HG02623 (cell line): ENCODE measurements around the gene NKX2-8.

Experiments
- ATAC-seq: cut with Tn5 transposase; IDR thresholded peaks from one replicate; pipeline ENCODE4 v1.9.1; 2021; ENCODE audit warnings: moderate library complexity; ENCODE audit not compliant: unreplicated experiment

NKX2-8 gene

DNA sequence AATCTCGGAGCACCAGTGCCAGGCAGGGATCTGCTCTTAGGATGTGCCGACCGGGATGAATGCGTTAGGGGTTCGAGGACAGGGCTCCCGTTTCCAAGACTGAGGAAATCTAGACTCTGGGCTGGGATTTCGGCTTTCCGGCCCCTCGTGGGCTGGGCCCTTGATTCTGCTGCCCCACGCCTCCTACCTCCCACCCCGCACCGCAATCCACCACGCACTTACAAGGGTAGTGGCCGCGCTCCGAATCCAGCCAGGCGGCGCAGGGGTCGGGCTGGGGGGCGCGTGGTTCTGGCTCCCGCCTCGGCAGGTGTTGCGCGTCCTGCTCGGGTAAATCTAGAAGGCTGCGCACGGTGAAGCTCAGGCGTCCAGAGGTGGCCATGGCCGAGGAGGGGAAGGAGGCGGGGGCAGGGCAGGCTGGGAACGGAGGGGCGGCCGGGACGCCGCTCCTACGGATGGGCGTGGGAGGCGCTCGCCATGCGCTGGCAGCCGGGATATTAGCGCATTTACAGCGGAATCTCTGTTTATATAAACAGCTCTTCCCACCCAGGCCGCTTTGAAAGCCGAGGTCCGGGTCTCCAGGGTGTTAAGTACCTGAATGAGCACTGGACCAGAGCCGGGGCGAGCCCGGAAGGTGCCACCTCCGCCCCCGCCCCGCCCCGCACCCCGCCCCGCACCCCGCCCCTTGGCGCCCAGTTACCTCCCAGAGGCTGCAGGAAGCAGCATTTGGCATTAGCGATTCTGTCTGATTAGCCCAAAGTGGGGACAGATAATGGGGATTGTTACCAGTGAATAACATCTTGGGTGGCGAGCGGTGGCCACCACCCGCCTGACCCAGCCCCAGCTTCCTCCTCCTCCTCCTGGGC is at the start of gene NKX2-8:
Gene NKX2-8 (minus strand): TSS at position 604 of the 863 bp plus-strand sequence. CDS start 225 bp downstream, at position 379.
- ATAC-seq = no peak

DNA sequence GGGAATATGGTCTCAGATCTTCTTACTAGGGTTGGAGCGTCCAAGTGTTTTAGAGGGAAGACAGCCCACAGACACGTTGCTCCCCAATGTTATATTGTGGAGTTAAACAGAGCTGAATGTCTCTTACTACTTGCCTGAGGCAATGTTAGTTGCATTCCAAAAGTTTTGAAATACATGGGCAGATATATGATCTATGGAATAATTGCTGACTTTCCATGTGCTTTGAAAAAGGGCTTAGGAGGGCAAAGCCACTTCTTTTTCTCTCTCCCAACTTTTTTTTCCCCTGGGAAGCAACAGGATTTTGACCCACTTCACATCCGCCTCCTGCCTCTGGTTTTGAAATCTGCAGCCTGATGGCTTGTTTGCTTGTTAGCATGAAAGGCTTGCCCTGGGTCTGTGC is 45.6 kb upstream of the NKX2-8 start:
- no peak for ATAC-seq

DNA sequence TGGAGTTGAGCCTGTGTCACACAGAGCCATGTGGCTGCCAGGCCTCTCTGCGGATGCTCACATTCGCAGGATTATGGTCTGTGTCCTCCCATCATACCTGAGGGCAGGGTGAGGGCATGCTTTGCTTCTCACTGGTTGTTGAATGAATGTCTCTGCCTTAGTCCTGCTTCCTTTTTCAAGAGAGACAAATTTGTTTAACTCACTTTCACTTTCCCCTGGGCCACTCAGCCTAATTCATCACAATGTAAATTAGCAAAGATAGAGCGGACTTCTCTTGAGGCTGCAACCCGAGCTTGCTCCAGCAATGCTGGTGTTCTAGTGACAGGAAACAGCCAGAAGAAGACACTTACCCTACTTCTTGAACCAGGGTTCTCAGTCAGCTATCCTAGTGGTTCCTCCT is 43.7 kb upstream of the NKX2-8 start:
- ATAC-seq = no peak

DNA sequence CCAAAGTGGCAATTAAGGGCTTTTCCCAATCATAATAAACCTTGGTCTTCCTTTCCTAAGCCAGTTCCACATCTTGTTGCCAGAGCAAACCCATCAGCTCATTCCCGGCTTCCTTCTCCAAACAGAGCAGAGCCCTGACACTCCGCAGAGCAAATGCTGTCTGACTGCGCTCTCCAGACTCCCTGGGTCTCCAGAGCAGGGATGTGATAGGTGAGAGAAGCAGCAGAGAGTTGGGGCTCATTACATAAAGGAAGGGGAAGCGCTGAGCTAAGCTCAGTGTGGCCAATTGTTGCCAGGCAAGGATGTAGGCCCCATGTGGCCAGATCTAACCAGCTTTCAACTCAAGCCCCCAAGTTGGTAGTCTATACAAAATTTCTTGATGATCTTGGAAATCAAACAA is 43.0 kb upstream of the NKX2-8 start:
- no peak for ATAC-seq

DNA sequence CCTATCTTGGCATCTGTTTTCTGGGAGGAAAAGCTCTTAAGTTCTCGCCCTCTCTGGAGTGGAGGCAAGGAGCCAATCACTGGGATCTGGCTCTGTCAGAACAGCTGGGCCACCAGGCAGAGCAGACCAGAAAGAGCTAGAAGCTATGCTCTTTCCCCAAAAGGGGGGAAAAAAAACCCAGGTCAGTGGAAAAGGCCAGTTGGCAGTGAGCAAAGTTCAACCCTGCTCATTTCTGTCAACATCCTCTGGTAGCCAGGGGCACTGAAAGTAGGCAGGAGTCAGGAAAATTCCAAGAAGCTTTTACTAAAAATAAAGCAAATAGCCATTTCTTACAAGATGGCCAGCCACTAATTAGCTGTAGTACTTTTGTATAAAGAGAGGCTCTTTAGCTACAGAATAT is 42.6 kb upstream of the NKX2-8 start:
- ATAC-seq = no peak

DNA sequence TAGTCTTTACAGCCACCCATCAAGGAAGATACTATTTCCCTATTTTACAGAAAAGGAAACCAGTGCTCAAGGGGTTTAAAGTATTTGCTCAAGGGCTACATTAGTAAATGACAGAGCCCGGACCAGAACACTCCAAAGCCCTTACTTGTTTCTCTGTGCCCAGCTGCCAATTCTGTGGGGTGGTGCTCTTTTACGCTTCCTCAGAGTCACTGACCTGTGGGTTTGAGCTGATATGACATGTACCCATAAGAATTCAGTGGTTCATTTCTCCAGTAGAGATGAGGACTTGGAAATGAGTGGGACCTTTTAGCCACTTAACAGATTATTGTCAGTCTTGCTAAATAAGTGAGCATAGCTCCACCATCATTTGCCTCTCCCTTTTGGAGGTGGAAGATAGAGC is 37.4 kb upstream of the NKX2-8 start:
- ATAC-seq = no peak

DNA sequence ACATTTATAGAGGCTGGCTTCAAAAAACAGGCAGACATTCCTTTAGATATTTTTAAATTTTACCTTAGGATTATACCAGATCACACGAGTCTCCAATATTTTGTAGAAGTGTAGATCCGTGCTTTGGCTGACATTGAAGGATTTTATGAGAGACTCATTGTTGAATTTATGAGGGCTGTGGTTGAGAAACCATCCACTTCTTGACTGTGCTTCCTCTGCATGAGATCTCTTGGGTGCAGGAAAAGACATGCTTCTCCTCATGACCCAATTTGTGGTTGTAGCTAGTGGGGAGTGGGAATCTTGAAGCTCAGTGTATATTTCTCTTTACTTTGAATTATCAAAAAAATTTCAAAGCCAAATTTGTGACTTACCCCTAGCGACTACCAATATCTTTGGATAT is 36.7 kb upstream of the NKX2-8 start:
- no peak for ATAC-seq

DNA sequence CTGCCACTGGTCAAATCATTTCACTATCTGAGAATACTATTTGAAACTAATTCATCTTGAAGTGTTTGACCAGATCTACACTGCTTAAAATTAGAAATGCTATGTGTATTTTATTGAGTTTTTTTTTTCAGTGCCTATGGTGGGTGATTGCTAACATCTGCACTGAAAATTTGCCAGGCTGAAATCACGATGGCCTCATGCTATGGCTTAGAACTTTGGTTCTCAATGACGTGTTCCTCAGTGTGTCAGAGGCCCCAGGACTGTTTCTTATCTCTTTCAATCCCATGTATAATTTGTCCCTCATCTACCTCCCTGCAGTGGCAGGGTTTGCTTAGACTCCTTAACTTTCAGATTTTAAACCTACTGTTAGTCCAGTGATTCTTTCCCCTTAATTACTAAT is 36.2 kb upstream of the NKX2-8 start:
- ATAC-seq = no peak

DNA sequence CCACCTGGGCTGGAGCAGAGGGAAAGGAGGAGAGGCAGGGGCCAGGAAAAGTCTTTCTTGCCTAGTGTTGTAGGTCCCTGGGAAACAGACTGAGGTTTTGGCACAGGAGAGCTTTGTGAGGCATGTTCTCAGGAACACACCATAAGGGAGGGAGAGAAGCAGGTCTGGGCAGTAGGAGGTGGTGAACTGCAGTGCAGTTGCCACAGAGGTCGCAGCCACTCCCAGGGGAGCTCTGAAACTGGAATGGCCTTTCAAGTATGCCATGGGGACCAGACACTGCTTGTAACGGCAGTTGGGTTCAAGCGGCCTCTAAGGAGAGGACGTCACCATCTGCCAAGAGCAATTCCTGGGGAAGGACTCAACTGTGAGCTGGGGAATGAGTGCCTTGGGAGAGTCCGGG is 35.4 kb upstream of the NKX2-8 start:
- ATAC-seq = no peak

DNA sequence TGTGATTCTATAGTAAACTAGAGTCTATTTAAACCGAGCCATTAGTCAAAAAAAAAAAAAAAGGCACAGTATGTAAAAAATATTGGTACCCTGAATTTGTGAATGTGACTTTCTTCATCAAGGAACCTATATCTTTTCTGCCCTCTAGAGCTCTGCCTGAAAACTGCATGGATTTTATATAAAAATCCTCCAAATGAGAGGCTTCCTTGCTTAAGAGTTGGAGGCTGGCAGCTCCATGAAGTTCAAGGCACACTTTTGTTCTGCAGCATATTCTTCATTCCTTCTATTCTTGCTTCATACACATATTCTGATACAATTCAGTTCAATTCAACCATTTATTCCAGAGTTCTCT is 23.1 kb upstream of the NKX2-8 start:
- ATAC-seq = no peak

DNA sequence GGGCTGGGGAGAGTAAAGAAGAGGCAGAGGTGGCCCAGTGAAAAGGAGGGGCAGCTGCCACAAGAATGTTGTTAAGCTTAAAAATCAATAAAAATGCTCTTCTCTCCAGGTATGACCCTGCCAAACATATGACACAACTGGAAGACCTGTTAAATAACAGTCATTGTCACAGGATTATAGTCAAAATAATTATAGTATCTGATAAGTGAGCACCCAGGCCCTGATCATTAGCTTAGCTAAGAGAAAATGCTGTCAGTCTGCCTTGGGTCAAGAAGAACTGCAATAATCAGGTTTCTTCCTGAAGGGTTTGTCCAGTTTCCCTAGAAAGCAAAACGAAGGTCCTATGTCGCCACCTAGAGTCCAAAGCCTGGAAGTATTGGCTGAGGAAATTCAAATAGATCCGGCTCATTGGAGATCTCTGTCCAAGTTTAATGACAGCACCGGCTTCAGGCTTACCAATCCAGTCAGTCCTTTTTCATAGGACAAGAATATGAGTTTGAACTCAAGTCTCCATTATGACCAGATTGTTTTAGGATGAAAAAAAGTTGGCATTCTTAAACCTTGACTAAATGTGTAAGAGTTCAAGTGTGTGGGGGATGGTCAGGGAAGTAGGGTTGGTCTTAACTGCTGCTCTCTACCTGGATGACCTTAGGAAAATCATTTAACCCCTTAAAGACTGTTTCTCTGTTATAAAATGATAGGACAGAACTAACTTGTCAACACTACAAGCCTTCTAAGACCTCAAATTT is 22.5 kb upstream of the NKX2-8 start:
- ATAC-seq = peak; percentile 82

DNA sequence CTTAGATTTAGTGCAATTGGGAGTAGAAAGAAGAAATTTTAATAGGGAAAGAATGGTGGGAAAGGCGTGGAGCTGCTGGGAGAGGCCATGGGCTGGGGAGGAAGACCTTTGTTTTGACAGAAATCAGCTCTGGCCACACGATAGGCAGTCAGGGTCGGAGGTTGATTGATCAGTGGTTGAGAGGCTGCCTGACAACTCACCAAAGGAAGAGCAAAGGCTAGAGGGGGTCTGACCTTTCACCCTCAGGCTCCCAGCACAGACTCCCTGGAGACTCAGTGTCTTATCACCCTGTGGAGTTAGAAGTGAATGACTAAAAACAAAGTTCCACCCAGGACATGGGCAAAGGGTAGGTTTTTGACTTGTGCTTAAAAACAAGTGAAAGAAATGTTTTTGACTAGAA is 18.0 kb upstream of the NKX2-8 start:
- no peak for ATAC-seq

DNA sequence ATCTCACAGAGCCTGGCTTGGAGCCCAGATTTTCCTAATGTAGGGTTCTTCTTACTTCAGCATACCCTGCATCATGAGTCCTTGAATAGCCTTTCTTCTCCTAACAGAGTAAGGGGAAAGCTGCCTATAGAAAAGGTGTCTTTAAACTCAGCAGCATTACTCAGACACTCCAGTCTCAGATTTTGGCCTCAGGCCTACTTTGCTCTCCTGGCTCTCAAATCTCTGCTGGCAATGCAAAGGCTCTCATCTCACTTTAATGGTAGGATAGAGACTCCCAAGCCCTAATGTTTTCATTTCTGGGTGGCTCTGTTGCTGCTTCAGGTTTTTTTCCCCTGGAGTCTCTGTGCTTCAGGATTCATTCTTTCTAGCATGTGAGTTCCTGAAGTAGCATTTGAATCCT is 9.1 kb upstream of the NKX2-8 start:
- ATAC-seq = no peak

DNA sequence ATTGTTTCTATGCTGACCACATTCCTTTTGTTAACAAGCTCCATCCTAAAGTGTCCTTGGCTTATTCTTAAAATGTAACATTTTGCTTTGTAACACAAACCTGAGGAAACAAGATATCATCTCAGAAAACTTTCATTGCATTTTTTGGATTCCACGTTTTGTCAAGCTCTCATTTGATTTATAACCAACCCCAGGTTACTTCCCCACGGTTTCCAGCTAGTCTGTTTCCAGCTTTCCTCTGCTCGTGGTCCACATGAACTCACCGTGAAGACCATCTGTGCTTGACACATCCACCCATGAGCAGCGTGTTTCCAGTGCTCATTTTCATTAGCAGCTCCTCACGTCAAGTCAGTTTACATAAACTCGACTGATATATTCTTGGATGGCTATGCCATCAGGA is 6.4 kb upstream of the NKX2-8 start:
- no peak for ATAC-seq

DNA sequence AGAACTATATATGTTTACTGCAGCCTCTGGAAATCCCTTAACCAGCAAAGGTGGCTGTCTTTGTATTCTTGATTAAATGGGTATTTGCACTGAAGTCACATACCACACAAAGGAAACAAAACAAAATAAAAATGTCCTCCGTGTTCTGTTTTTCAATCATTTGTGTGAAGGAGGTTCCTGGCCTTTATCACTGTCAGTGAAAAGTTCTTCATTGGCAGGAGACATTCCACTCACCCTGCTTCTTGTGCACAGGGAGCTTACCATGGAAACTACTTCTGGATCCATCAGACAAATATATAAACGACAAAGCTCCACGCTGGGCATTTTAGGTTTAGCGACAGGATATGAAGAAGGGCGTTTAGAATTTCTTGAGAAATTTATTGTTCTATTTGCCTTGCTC is 5.7 kb upstream of the NKX2-8 start:
- ATAC-seq = no peak

DNA sequence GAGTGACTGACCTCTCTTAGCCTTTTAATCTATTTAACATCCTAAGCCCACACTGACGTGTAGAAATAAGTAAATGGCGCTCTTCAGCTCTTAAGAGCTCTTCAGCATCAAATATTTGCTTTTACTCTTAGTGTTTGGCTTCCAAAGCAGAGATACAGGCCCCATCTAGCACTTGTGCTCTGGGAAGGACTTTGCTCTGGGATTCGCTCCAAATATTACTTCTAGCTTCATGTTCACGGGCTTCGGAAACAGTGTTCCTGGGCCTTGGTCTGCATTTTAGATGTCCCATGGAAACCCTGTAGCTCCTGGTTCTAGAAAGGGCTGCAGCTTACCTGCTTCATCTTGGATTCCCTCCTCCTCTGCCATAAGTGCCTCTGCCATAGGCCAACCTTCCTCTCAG is 2.7 kb upstream of the NKX2-8 start:
- ATAC-seq = no peak

DNA sequence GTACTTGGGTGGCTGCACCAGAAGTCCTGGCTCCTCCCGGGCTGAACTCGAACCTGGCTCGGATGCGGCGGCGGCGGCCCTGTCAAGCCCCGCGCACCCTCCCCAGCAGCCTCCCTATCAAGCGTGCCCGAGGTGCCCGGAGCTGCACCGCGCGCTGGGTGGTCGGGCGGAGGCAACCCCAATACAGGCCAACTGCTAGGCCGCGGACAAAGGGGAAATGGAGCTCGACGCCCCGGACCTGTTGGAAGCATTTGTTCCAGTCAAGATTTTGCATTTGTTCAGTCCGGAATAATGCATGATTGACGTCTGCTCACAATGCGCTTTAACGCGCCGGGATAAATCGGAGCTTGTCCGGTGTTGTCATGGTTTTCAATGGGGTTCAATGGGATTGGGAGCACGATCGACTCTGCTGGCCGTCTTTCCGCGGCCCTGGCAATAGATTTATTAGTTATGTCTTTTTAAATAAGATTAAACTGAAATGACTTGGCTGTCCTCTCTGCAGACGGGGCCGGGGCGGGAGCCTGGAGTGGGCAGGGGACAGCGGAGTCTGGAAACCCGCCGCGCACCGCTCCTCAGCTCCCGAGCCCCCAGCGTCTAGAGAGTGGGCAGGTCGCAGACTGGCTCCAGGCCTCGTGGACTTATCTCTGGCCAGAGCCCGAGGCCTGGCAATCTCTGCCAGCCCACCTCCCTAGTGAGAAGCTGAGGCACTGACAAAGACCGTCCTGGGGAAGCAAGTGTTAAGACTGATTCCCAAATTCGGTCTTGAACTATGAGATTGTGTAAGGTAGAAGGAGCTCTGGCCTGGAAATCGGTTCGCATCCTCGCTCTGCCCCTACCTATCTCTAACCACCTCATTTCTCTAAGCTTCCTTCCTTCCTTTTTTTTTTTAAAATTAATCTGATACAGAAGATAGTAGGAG is 1.7 kb upstream of the NKX2-8 start:
- no peak for ATAC-seq

DNA sequence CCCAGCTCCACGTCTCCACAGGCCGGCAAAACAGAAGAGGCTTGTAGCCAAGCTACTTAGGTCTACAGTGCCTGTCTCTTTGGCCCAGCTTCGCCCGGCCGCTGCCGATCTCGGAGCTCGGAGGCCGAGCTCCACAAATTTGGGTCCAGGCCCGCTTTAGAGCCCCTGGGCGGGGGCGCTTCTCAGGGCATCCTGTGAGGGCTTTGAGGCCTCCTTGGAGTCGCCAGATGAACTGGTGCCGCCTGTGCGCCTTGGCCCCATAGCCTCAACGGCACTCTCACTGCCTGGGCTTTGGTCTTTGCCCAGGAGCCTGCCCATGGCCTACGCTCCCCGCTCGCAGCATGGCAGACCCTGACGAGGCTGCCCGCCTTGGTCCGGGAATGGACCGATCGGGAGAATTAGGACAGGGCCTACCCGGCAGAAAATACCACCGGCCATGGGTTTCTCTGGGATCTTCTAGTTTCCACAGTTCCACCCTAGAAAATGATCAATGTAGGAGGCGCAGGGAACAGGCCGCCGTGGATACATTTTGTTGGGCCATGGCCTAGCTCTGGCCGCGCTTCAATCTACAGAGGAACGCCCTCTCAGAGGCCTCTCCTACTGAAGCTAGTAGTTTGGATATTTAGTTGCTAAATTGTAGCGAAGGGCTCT is 953 bp upstream of the NKX2-8 start:
- no peak for ATAC-seq

DNA sequence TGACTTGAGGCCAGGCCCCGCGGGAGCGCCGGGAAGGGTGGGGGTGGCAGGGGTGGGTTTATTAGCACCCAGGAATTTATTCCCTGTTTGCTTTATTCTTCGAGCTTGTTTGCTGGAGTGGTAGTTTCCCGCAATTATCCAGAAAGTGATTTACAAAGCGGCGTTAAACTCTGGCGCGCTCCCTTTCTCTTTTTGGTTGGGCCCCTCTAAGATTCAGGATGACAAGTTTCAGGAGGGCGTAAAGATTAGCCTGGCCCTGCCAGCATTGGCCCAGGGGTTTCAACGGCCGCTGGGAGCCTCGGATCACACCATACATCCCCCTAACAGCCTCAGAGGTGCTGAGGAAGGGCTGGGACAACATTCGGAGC is 444 bp upstream of the NKX2-8 start:
- no peak for ATAC-seq

DNA sequence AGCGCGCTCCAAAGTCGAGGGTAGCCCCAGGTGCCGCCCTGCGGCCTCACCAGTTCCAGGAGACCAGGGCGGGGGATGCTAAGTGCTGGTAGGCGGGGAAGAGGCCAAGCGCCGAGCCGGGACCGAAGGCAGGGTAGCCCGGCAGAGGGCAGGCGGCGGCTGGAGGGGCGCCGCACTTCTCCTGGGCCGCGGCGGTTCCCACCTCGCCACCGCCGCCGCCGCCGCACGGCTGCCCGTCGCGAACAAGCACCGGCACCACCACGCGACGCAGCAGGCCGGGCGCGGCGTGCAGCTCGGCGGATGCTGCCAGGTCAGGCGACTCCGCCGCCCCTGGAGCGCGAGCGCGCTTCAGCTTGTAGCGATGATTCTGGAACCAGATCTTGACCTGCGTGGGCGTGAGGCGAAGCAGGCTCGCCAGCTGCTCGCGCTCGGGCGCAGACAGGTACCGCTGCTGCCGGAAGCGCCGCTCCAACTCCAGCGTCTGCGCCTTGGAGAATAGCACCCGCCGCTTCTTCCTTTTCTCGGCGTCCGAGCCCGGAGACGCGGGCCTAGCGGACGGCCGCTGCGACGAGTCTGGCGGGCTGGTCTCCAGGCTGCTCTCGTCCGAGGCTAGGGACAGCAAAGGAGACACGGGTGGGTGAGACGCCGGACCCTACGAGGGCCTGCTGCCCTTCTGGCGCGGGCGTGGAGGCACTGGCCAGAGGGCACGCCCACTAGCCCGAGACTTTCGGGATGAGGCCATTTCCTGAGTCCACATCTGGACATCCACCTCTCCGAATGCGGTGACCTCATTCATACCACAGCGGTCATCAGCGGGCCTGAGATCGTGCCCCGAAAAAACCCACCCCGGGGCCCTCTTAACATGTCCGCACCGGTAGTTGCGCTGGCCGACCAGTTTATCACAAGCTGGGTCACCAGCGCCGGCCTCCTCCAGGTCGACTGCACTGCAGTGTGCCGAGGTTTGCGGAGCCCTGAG is 1.3 kb downstream of the NKX2-8 start:
- no peak for ATAC-seq
